Thyroid gland (tissue), 4 donors: ENCODE results near the gene SCAP. TPM values are rescaled to one million over a fixed set of nuclear protein-coding genes. Genes with fewer than 3 reads are reported as not detected.

Source experiments
- DNase-seq, 2 donors: peaks; one replicate each; pipeline ENCODE4 v3.0.0-alpha.2; 2019
- H3K27ac ChIP-seq, 3 donors: fragments of 200-600 bp; sonication (generic); 1 replicate in 2 of 3; 2 replicates in 1 of 3; pipeline ENCODE4 v1.5.1; 2016 to 2019; ENCODE audit warnings: mild to moderate bottlenecking in 1 of 3, moderate library complexity in 1 of 3
- H3K27me3 ChIP-seq: fragments of 200-600 bp; sonication (generic); one replicate; pipeline ENCODE4 v1.5.1; 2019
- H3K36me3 ChIP-seq, 2 donors: fragments of 200-600 bp; sonication (generic); one replicate each; pipeline ENCODE4 v1.5.1; 2016 to 2019
- H3K4me1 ChIP-seq, 2 donors: fragments of 200-600 bp; sonication (generic); one replicate each; pipeline ENCODE4 v1.5.1; 2017 to 2019
- H3K4me3 ChIP-seq, 3 donors: fragments of 200-600 bp; sonication (generic); replicated peaks in 1 of 3; 1 replicate in 2 of 3; 2 replicates in 1 of 3; pipeline ENCODE4 v1.5.1; 2016; ENCODE audit warnings: mild to moderate bottlenecking in 1 of 3
- H3K9me3 ChIP-seq: fragments of 200-600 bp; sonication (generic); one replicate; pipeline ENCODE4 v1.5.1; 2017
- CTCF ChIP-seq, 6 experiments: fragments of 200-600 bp in 3 of 6; fragments of 450-650 bp in 3 of 6; sonication (generic) in 3 of 6; IDR thresholded peaks; one replicate each; pipeline ENCODE4 v1.5.1; 2016 to 2019; ENCODE audit warnings: antibody characterized with exemption in 6 of 6, mild to moderate bottlenecking in 2 of 6, inconsistent platforms in 1 of 6, moderate library complexity in 1 of 6
- POLR2A ChIP-seq, 2 donors: fragments of 450-650 bp; IDR thresholded peaks; one replicate each; pipeline ENCODE4 v1.6.1; 2017; ENCODE audit warnings: antibody characterized with exemption in 2 of 2, mild to moderate bottlenecking in 2 of 2, moderate library complexity in 1 of 2
- WGBS, 2 donors: methylation state at CpG; one replicate each; pipeline ENCODE4 v1.1.5; 2017; 5-methylcytosine and 5-hydroxymethylcytosine counted together
- intact Hi-C: fragments of 100-400 bp; cut with DNase I; formaldehyde crosslinking; loops from one replicate; pipeline ENCODE4 v1.15.1; 2023
- total RNA-seq, 4 donors: library from RNA; depleted of rRNA; stranded (reverse); fragments of >200 nt; gene quantifications; one replicate each; pipeline ENCODE4 v1.2.3, GENCODE V29; 2016

The SCAP gene
- total RNA-seq, 4 donors from 2014 or later = 56.8 to 102 (median 88.8) TPM

- Histone ChIP-seq H3K4me1 (peaks cover 13% of the 10 kb centered on the region in 2 donors), H3K36me3 (peaks cover 19 to 28% of the 10 kb centered on the region in 2 donors), H3K27me3 (no peaks in the 10 kb centered on the region), H3K9me3 (no peaks in the 10 kb centered on the region), H3K4me3 (no peak overlapping the region), H3K27ac (peak overlapping the region; percentile 28 to 74 (median 57))
- TF ChIP-seq CTCF (IDR thresholded peaks at IDR 0.05) = peak; percentile 69 to 93 (median 88)
- no peak for TF ChIP-seq POLR2A (IDR thresholded peaks at IDR 0.05)
- DNase-seq = peak; percentile 87 to 89
- 79 to 84% methylated on average over 20 to 27 of the region's 29 CpGs for WGBS, 2 donors
- intact Hi-C loops = loop anchor here (2.0 to 5.0 kb wide), 2 partner anchors 56 to 97 kb away; no protein-coding TSS in a partner anchor
Observed at GRCh38 chr3:47420511-47421484, 54.9 kb downstream of the SCAP start.

- Histone ChIP-seq H3K27ac (no peak overlapping the region), H3K4me3 (no peak overlapping the region), H3K36me3 (peaks cover 19 to 29% of the 10 kb centered on the region in 2 donors), H3K9me3 (no peaks in the 10 kb centered on the region), H3K4me1 (peaks cover 13% of the 10 kb centered on the region in 2 donors), H3K27me3 (no peaks in the 10 kb centered on the region)
- intact Hi-C loops = loop anchor here (2.0 to 5.0 kb wide), 2 partner anchors 57 to 97 kb away; no protein-coding TSS in a partner anchor
- 83 to 94% methylated on average over 1 to 4 of the region's 5 CpGs for WGBS, 2 donors
- no peak for DNase-seq
- TF ChIP-seq CTCF (IDR thresholded peaks at IDR 0.05) (no peak), POLR2A (IDR thresholded peaks at IDR 0.05) (no peak)
Observed at GRCh38 chr3:47420044-47420430, 55.7 kb downstream of the SCAP start.

- no peaks in the 10 kb centered on the region for H3K9me3 ChIP-seq
- no peaks in the 10 kb centered on the region for H3K27me3 ChIP-seq
- DNase-seq = no peak
- intact Hi-C loops = loop anchor here (2.0 to 5.0 kb wide), 2 partner anchors 57 to 98 kb away; no protein-coding TSS in a partner anchor
- TF ChIP-seq CTCF (IDR thresholded peaks at IDR 0.05) = no peak
- no peak for TF ChIP-seq POLR2A (IDR thresholded peaks at IDR 0.05)
- no peak overlapping the region for H3K4me3 ChIP-seq
- H3K4me1 ChIP-seq = peaks cover 13% of the 10 kb centered on the region in 2 donors
- 86 to 87% methylated on average over 6 to 9 of the region's 17 CpGs for WGBS, 2 donors
- peaks cover 14 to 34% of the 10 kb centered on the region in 2 donors for H3K36me3 ChIP-seq
- H3K27ac ChIP-seq = no peak overlapping the region
Observed at GRCh38 chr3:47419083-47420043, 56.4 kb downstream of the SCAP start.

GRCh38 chr3:47418167-47419082 lies 57.3 kb downstream of the SCAP start:
- DNase-seq = no peak
- WGBS, 2 donors = 93 to 96% methylated on average over 29 to 40 of the region's 53 CpGs
- Histone ChIP-seq H3K9me3 (no peaks in the 10 kb centered on the region), H3K27ac (no peak overlapping the region), H3K4me3 (no peak overlapping the region), H3K4me1 (peaks cover 13% of the 10 kb centered on the region in 2 donors), H3K36me3 (peaks cover 20 to 43% of the 10 kb centered on the region in 2 donors), H3K27me3 (no peaks in the 10 kb centered on the region)
- TF ChIP-seq CTCF (IDR thresholded peaks at IDR 0.05) (no peak), POLR2A (IDR thresholded peaks at IDR 0.05) (no peak)
- intact Hi-C loops = no loop called here
